22Rv1 (cell line): Measurements from ENCODE around the gene BABAM2.

Source experiments
- CTCF ChIP-seq: fragments of 450-650 bp; IDR thresholded peaks from 2 replicates; pipeline ENCODE4 v1.5.1; 2017; ENCODE audit warnings: mild to moderate bottlenecking
- ZFX ChIP-seq: fragments of 450-650 bp; IDR thresholded peaks from 2 replicates; pipeline ENCODE4 v1.6.1; 2017; ENCODE audit warnings: antibody characterized with exemption, borderline replicate concordance

- TF ChIP-seq CTCF: no peak
- TF ChIP-seq ZFX: no peak
These were observed 398.1 kb downstream of the BABAM2 start for GRCh38 chr2:28288620-28289019.
